H9 (cell line): ENCODE measurements around the gene FOXF1. TPM values are rescaled to one million over a fixed set of nuclear protein-coding genes. Genes with fewer than 3 reads are reported as not detected.

Experiments used
- DNase-seq: peaks from one replicate; pipeline ENCODE4 v3.0.0-alpha.2; 2017
- H2AFZ ChIP-seq: one replicate; pipeline ENCODE4 v1.6.1; 2013; ENCODE audit warnings: mild to moderate bottlenecking, low read length, control low read depth, moderate library complexity
- H2AK5ac ChIP-seq: 2 replicates; pipeline ENCODE4 v1.6.1; 2013; ENCODE audit warnings: low read length, control low read depth, mixed read lengths; ENCODE audit not compliant: insufficient read length
- H2BK120ac ChIP-seq: one replicate; pipeline ENCODE4 v1.6.1; 2013; ENCODE audit warnings: low read depth, mild to moderate bottlenecking, low read length, control low read depth, inconsistent platforms; ENCODE audit not compliant: poor library complexity, severe bottlenecking
- H2BK12ac ChIP-seq: 2 replicates; pipeline ENCODE4 v1.6.1; 2013; ENCODE audit warnings: low read length, control low read depth, mixed read lengths, low read depth; ENCODE audit not compliant: insufficient read length
- H2BK15ac ChIP-seq: 2 replicates; pipeline ENCODE4 v1.6.1; 2013; ENCODE audit warnings: low read depth, low read length, control low read depth
- H2BK20ac ChIP-seq: one replicate; pipeline ENCODE4 v1.6.1; 2013; ENCODE audit warnings: low read depth, mild to moderate bottlenecking, low read length, control low read depth, inconsistent platforms; ENCODE audit not compliant: poor library complexity, severe bottlenecking
- H2BK5ac ChIP-seq: 2 replicates; pipeline ENCODE4 v1.6.1; 2013; ENCODE audit warnings: low read length, control low read depth, mixed read lengths; ENCODE audit not compliant: insufficient read length
- H3K14ac ChIP-seq: 2 replicates; pipeline ENCODE4 v1.6.1; 2013; ENCODE audit warnings: low read length, control low read depth; ENCODE audit not compliant: insufficient read depth
- H3K18ac ChIP-seq: 2 replicates; pipeline ENCODE4 v1.6.1; 2013; ENCODE audit warnings: low read depth, mild to moderate bottlenecking, mixed read lengths, low read length, control low read depth; ENCODE audit not compliant: insufficient read length
- H3K23ac ChIP-seq: 2 replicates; pipeline ENCODE4 v1.6.1; 2013; ENCODE audit warnings: low read length, control low read depth, mixed read lengths, low read depth; ENCODE audit not compliant: insufficient read length
- H3K23me2 ChIP-seq: 2 replicates; pipeline ENCODE4 v1.6.1; 2013; ENCODE audit warnings: low read depth, mild to moderate bottlenecking, mixed read lengths, low read length, control low read depth; ENCODE audit not compliant: insufficient read length, poor library complexity, severe bottlenecking
- H3K27ac ChIP-seq: 2 replicates; pipeline ENCODE4 v1.5.1; 2013; ENCODE audit warnings: low read length, control low read depth, mixed read lengths, low read depth; ENCODE audit not compliant: insufficient read length
- H3K27me3 ChIP-seq: 2 replicates; pipeline ENCODE4 v1.6.1; 2013; ENCODE audit warnings: low read length, control low read depth, inconsistent platforms; ENCODE audit not compliant: insufficient read depth
- H3K4ac ChIP-seq: 2 replicates; pipeline ENCODE4 v1.6.1; 2013; ENCODE audit warnings: low read depth, mild to moderate bottlenecking, control low read depth, inconsistent platforms, low read length, moderate library complexity
- H3K4me1 ChIP-seq: 2 replicates; pipeline ENCODE4 v1.6.1; 2013; ENCODE audit warnings: low read length, control low read depth, inconsistent platforms; ENCODE audit not compliant: insufficient read depth
- H3K4me2 ChIP-seq: 2 replicates; pipeline ENCODE4 v1.6.1; 2013; ENCODE audit warnings: low read length, control low read depth, mixed read lengths; ENCODE audit not compliant: insufficient read length, insufficient read depth
- H3K56ac ChIP-seq: 2 replicates; pipeline ENCODE4 v1.6.1; 2013; ENCODE audit warnings: low read depth, mild to moderate bottlenecking, mixed read lengths, low read length, control low read depth; ENCODE audit not compliant: insufficient read length
- H3K79me1 ChIP-seq: 2 replicates; pipeline ENCODE4 v1.6.1; 2013; ENCODE audit warnings: low read depth, mild to moderate bottlenecking, moderate library complexity, low read length, control low read depth, inconsistent platforms; ENCODE audit not compliant: insufficient read depth, poor library complexity, severe bottlenecking
- H3K79me2 ChIP-seq: 2 replicates; pipeline ENCODE4 v1.6.1; 2013; ENCODE audit warnings: low read length, control low read depth, inconsistent platforms; ENCODE audit not compliant: insufficient read depth
- H3K9ac ChIP-seq: 2 replicates; pipeline ENCODE4 v1.6.1; 2013; ENCODE audit warnings: low read length, control low read depth, mixed read lengths; ENCODE audit not compliant: insufficient read length; ENCODE audit errors: extremely low read depth
- H3K9me3 ChIP-seq: one replicate; pipeline ENCODE4 v1.6.1; 2013; ENCODE audit warnings: low read depth, low read length, inconsistent platforms; ENCODE audit not compliant: control insufficient read depth
- H3T11ph ChIP-seq: one replicate; pipeline ENCODE4 v1.6.1; 2013; ENCODE audit warnings: mild to moderate bottlenecking, low read length, control low read depth, inconsistent platforms
- H4K20me1 ChIP-seq: one replicate; pipeline ENCODE4 v1.6.1; 2013; ENCODE audit not compliant: control insufficient read depth, insufficient read length, insufficient read depth
- H4K5ac ChIP-seq: 2 replicates; pipeline ENCODE4 v1.6.1; 2013; ENCODE audit warnings: low read depth, mild to moderate bottlenecking, mixed read lengths, low read length, control low read depth; ENCODE audit not compliant: insufficient read length
- H4K8ac ChIP-seq: replicated peaks from 2 replicates; pipeline ENCODE4 v1.6.1; 2013; ENCODE audit warnings: low read length, control low read depth, mixed read lengths, low read depth; ENCODE audit not compliant: insufficient read length
- H4K91ac ChIP-seq: 2 replicates; pipeline ENCODE4 v1.6.1; 2013; ENCODE audit warnings: low read depth, mild to moderate bottlenecking, moderate library complexity, mixed read lengths, low read length, control low read depth; ENCODE audit not compliant: insufficient read length
- H3K27ac Mint-ChIP-seq, 3 experiments: 2 replicates in 2 of 3; 3 replicates in 1 of 3; pipeline ENCODE4 v1.8.0; 2020 to 2021; ENCODE audit warnings: mixed read lengths in 3 of 3, mild to moderate bottlenecking in 1 of 3, moderate library complexity in 1 of 3
- H3K27me3 Mint-ChIP-seq: 2 replicates; pipeline ENCODE4 v1.8.0; 2021; ENCODE audit warnings: low read depth, mild to moderate bottlenecking, moderate library complexity, mixed read lengths
- H3K36me3 Mint-ChIP-seq, 3 experiments: 2 replicates in 2 of 3; 3 replicates in 1 of 3; pipeline ENCODE4 v1.8.0; 2020 to 2021; ENCODE audit warnings: low read depth in 3 of 3, mixed read lengths in 3 of 3; ENCODE audit not compliant: insufficient read depth in 1 of 3
- H3K4me1 Mint-ChIP-seq, 2 experiments: 2 replicates each; pipeline ENCODE4 v1.8.0; 2020; ENCODE audit warnings: mixed read lengths in 2 of 2
- H3K4me3 Mint-ChIP-seq, 2 experiments: 2 replicates in 1 of 2; 3 replicates in 1 of 2; pipeline ENCODE4 v1.8.0; 2020 to 2021; ENCODE audit warnings: mild to moderate bottlenecking in 2 of 2, mixed read lengths in 2 of 2, moderate library complexity in 1 of 2
- H3K9me3 Mint-ChIP-seq, 2 experiments: 2 replicates in 1 of 2; 3 replicates in 1 of 2; pipeline ENCODE4 v1.8.0; 2020; ENCODE audit warnings: mild to moderate bottlenecking in 2 of 2, mixed read lengths in 2 of 2, moderate library complexity in 1 of 2
- WGBS: extraction: QIAGEN DNeasy Blood & Tissue Kit; methylation state at CpG from one replicate; pipeline ENCODE4 v1.1.7; 2013; ENCODE audit warnings: missing lambda C conversion rate, low lambda C conversion rate, mixed read lengths; ENCODE audit not compliant: insufficient read length; ENCODE audit errors: extremely low coverage; 5-methylcytosine and 5-hydroxymethylcytosine counted together
- total RNA-seq: library from RNA; stranded (reverse); gene quantifications from 2 replicates; pipeline ENCODE4 v1.2.1, GENCODE V29; 2021
- TF ChIP-seq, protein P1 (sequence below): fragments of 200-600 bp; sonication (generic); conservative IDR thresholded peaks from 3 replicates; pipeline ENCODE4 v1.8.0; 2021; ENCODE audit warnings: antibody characterized with exemption, mild to moderate bottlenecking

FOXF1 gene
- total RNA-seq, 1 experiment from 2014 or later, result not detected

DNA sequence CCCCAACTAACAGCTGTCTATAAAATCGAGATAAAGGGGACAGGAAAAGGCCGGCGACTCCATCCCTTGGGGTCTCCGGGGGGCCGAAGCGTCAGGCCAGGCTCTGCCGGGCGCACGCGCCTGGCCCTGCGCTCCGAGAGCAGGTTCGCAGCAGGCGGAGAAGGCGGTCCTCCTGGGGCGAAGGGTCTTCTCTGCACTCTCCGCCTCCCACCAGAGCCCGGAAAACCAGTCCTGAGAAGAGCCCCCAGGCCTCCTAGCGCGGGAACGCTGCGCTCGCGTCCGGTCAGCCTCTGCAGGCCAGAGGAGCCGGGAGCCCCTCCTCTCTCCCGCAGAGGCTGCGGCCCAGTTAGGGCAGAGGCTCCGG lies 5.1 kb downstream of the FOXF1 start:
- Mint-ChIP-seq H3K4me3 (no peak overlapping the region), H3K9me3 (peaks cover 2 to 14% of the 10 kb centered on the region in 2 experiments; a peak in 2 of 5 replicates), H3K27me3 (peaks cover 99% of the 10 kb centered on the region), H3K36me3 (no peaks in the 10 kb centered on the region), H3K4me1 (peaks cover 13 to 41% of the 10 kb centered on the region in 2 experiments), H3K27ac (no peak overlapping the region)
- no peak overlapping the region for H3K23ac ChIP-seq
- WGBS, result no CpG with 5 or more reads among the region's 29 CpGs
- no peak overlapping the region for H2BK12ac ChIP-seq
- no peak overlapping the region for H2AFZ ChIP-seq
- no peak overlapping the region for H3K27ac ChIP-seq
- H3K79me2 ChIP-seq, result no peaks in the 10 kb centered on the region
- TF ChIP-seq, protein P1, sequence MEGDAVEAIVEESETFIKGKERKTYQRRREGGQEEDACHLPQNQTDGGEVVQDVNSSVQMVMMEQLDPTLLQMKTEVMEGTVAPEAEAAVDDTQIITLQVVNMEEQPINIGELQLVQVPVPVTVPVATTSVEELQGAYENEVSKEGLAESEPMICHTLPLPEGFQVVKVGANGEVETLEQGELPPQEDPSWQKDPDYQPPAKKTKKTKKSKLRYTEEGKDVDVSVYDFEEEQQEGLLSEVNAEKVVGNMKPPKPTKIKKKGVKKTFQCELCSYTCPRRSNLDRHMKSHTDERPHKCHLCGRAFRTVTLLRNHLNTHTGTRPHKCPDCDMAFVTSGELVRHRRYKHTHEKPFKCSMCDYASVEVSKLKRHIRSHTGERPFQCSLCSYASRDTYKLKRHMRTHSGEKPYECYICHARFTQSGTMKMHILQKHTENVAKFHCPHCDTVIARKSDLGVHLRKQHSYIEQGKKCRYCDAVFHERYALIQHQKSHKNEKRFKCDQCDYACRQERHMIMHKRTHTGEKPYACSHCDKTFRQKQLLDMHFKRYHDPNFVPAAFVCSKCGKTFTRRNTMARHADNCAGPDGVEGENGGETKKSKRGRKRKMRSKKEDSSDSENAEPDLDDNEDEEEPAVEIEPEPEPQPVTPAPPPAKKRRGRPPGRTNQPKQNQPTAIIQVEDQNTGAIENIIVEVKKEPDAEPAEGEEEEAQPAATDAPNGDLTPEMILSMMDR, result no peak
- H4K8ac ChIP-seq, result no peak overlapping the region
- no peak overlapping the region for H3K56ac ChIP-seq
- no peak overlapping the region for H3T11ph ChIP-seq
- no peak overlapping the region for H2BK20ac ChIP-seq
- H2AK5ac ChIP-seq, result no peak overlapping the region
- H3K4me2 ChIP-seq, result peak overlapping the region; percentile 26
- H4K5ac ChIP-seq, result no peak overlapping the region
- no peak overlapping the region for H4K91ac ChIP-seq
- peak; percentile 77 for DNase-seq
- no peak overlapping the region for H3K14ac ChIP-seq
- H3K79me1 ChIP-seq, result no peaks in the 10 kb centered on the region
- H2BK15ac ChIP-seq, result no peak overlapping the region
- H3K9me3 ChIP-seq, result no peaks in the 10 kb centered on the region
- no peak overlapping the region for H3K4ac ChIP-seq
- no peaks in the 10 kb centered on the region for H4K20me1 ChIP-seq
- H3K23me2 ChIP-seq, result peaks cover 4% of the 10 kb centered on the region
- no peaks in the 10 kb centered on the region for H3K4me1 ChIP-seq
- no peak overlapping the region for H2BK120ac ChIP-seq
- H3K9ac ChIP-seq, result no peak overlapping the region
- H3K18ac ChIP-seq, result no peak overlapping the region
- H3K27me3 ChIP-seq, result peaks cover 79% of the 10 kb centered on the region
- H2BK5ac ChIP-seq, result no peak overlapping the region
